CD4-positive, alpha-beta T cell (primary cell): ENCODE measurements around the gene SUSD2. TPM values are rescaled to one million over a fixed set of nuclear protein-coding genes. Genes with fewer than 3 reads are reported as not detected.
"Not testable (repeated sequence)": the region's sequence is repeated elsewhere in the genome, so short reads cannot be mapped to it uniquely, and the experiment has no call there.

Source experiments
- ATAC-seq: fragments of 200-7000 bp; cut with Tn5 transposase; one replicate; pipeline ENCODE4 v1.10.0; 2022; ENCODE audit warnings: mild to moderate bottlenecking; ENCODE audit not compliant: poor library complexity
- CTCF ChIA-PET: fragments of 350-600 bp; sonication (Branson Sonifier 250); formaldehyde crosslinking; loops from one replicate; lab custom pipeline; 2021; ENCODE audit warnings: antibody characterized with exemption, inconsistent platforms; lab: Charles Lee
- POLR2A ChIA-PET: fragments of 350-600 bp; sonication (Branson Sonifier 250); formaldehyde crosslinking; loops from one replicate; lab custom pipeline; 2021; ENCODE audit warnings: antibody characterized with exemption, inconsistent platforms; lab: Charles Lee
- DNase-seq, 14 experiments: peaks; one replicate each; pipeline ENCODE4 v3.0.0-alpha.2; 2013 to 2020; ENCODE audit warnings: mixed read lengths in 2 of 14
- H3K27ac ChIP-seq, 2 donors: one replicate each; pipeline versions ENCODE4 v1.5.1 to v1.7.0; 2013; ENCODE audit warnings: low read length in 2 of 2, low read depth in 1 of 2, mild to moderate bottlenecking in 1 of 2
- H3K27me3 ChIP-seq, 2 experiments: 1 replicate in 1 of 2; 2 replicates in 1 of 2; pipeline versions ENCODE4 v1.6.1 to v1.7.0; 2013; ENCODE audit warnings: low read length in 2 of 2, control low read depth in 1 of 2, mild to moderate bottlenecking in 1 of 2, moderate library complexity in 1 of 2; ENCODE audit not compliant: insufficient read depth in 2 of 2, control insufficient read depth in 1 of 2
- H3K36me3 ChIP-seq: one replicate; pipeline ENCODE4 v1.6.1; 2013; ENCODE audit warnings: low read length, control low read depth; ENCODE audit not compliant: insufficient read depth
- H3K4me1 ChIP-seq: one replicate; pipeline ENCODE4 v1.6.1; 2013; ENCODE audit warnings: low read length, control low read depth; ENCODE audit not compliant: insufficient read depth
- H3K4me3 ChIP-seq: one replicate; pipeline ENCODE4 v1.5.1; 2013; ENCODE audit warnings: mild to moderate bottlenecking, low read length, moderate library complexity
- H3K9me3 ChIP-seq, 2 experiments: 1 replicate in 1 of 2; 2 replicates in 1 of 2; pipeline versions ENCODE4 v1.6.1 to v1.7.0; 2013; ENCODE audit warnings: low read length in 2 of 2, mild to moderate bottlenecking in 2 of 2, control low read depth in 1 of 2, moderate library complexity in 1 of 2; ENCODE audit not compliant: control insufficient read depth in 1 of 2, insufficient read depth in 1 of 2
- H3K27ac Mint-ChIP-seq: one replicate; pipeline ENCODE4 v1.8.0; 2020; ENCODE audit warnings: mixed read lengths
- H3K27me3 Mint-ChIP-seq: one replicate; pipeline ENCODE4 v1.8.0; 2021; ENCODE audit warnings: mixed read lengths
- H3K36me3 Mint-ChIP-seq: one replicate; pipeline ENCODE4 v1.8.0; 2021; ENCODE audit warnings: low read depth, mixed read lengths
- H3K4me1 Mint-ChIP-seq: one replicate; pipeline ENCODE4 v1.8.0; 2021; ENCODE audit warnings: low read depth, mixed read lengths
- H3K4me3 Mint-ChIP-seq: one replicate; pipeline ENCODE4 v1.8.0; 2020; ENCODE audit warnings: mild to moderate bottlenecking, mixed read lengths
- H3K9me3 Mint-ChIP-seq: one replicate; pipeline ENCODE4 v1.8.0; 2020; ENCODE audit warnings: mixed read lengths
- intact Hi-C, 2 experiments: fragments of 100-400 bp; cut with DNase I in 1 of 2; cut with micrococcal nuclease in 1 of 2; formaldehyde crosslinking; loops; one replicate each; pipeline versions ENCODE4 v1.15.1 to v1.9.0; 2023 to 2025; cut with DNase I, micrococcal nuclease
- total RNA-seq, 174 experiments: library from RNA in 2 of 174; stranded (reverse) in 2 of 174; gene quantifications; one replicate each; pipeline ENCODE4 v1.2.3 and lab custom pipeline; 2021 to 2026
- TF ChIP-seq, protein P1 (sequence below): fragments of 200-600 bp; IDR thresholded peaks from one replicate; pipeline ENCODE4 v1.8.0; 2022; ENCODE audit warnings: antibody characterized with exemption, mild to moderate bottlenecking

Gene SUSD2
- total RNA-seq, 2 experiments from 2014 or later: 0.80 to 1.5 TPM

GRCh38 chr22:24213111-24213510 lies 31.8 kb downstream of the SUSD2 start:
- H3K9me3 ChIP-seq, H3K4me3 Mint-ChIP-seq, H3K9me3 Mint-ChIP-seq, H3K27ac ChIP-seq, H3K4me3 ChIP-seq, ATAC-seq, intact Hi-C loops, POLR2A ChIA-PET, H3K36me3 ChIP-seq, H3K36me3 Mint-ChIP-seq, H3K27me3 Mint-ChIP-seq, H3K27me3 ChIP-seq, H3K4me1 ChIP-seq, DNase-seq, H3K4me1 Mint-ChIP-seq, CTCF ChIA-PET, H3K27ac Mint-ChIP-seq: not testable (repeated sequence)

DNA sequence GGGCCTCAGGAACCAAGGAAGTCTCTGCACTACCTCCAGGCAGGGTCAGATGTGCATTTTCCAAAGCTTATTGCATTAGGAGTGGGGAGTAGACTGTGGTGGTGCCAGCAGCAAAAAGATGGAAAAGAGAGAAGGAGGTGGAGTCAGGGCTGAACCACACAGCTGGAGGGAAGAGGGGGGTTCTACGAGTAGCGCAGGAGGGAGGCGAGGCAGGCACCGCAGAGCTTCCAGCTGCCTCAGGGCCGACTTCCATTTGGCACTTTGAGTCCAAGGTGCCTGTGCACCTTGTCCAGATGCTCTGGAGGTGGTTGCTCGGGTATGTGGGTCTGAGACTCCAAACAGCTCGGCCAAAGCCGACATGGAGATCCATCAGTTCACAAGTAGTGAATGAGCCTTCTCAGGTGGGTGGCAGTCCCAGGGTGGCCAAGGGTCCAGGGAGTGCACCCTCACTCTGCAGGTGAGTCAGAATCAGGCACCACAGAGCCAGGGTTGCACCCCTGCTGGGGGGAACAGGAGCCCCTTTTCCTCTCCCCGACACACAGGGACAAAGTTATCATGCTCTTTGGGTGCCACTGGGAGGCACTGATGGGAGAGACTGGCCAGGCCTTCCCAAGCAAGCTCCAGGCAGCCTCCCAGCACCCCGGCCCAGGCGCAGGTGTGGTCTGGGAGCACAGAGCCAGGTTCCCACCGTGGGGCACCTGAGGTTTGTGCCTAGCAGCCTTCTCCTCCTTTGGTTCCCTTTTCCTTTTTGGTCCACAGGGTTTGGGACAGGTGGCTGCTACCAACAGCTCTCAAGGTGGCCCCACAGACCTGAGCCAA lies 33.4 kb downstream of the SUSD2 start:
- no peaks in the 10 kb centered on the region for H3K4me1 ChIP-seq
- ChIA-PET CTCF (no interaction called here), POLR2A (no interaction called here)
- no peaks in the 10 kb centered on the region for H3K36me3 Mint-ChIP-seq
- no peak for ATAC-seq
- TF ChIP-seq, protein P1, sequence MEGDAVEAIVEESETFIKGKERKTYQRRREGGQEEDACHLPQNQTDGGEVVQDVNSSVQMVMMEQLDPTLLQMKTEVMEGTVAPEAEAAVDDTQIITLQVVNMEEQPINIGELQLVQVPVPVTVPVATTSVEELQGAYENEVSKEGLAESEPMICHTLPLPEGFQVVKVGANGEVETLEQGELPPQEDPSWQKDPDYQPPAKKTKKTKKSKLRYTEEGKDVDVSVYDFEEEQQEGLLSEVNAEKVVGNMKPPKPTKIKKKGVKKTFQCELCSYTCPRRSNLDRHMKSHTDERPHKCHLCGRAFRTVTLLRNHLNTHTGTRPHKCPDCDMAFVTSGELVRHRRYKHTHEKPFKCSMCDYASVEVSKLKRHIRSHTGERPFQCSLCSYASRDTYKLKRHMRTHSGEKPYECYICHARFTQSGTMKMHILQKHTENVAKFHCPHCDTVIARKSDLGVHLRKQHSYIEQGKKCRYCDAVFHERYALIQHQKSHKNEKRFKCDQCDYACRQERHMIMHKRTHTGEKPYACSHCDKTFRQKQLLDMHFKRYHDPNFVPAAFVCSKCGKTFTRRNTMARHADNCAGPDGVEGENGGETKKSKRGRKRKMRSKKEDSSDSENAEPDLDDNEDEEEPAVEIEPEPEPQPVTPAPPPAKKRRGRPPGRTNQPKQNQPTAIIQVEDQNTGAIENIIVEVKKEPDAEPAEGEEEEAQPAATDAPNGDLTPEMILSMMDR: no peak
- no peaks in the 10 kb centered on the region for H3K9me3 Mint-ChIP-seq
- no peak overlapping the region for H3K4me3 ChIP-seq
- H3K27me3 Mint-ChIP-seq: no peaks in the 10 kb centered on the region
- H3K27ac ChIP-seq: no peak overlapping the region
- intact Hi-C loops: no loop called here
- no peaks in the 10 kb centered on the region for H3K4me1 Mint-ChIP-seq
- H3K27me3 ChIP-seq: no peaks in the 10 kb centered on the region
- H3K4me3 Mint-ChIP-seq: no peak overlapping the region
- no peak for DNase-seq
- H3K9me3 ChIP-seq: no peaks in the 10 kb centered on the region
- H3K36me3 ChIP-seq: no peaks in the 10 kb centered on the region
- H3K27ac Mint-ChIP-seq: no peak overlapping the region

- Mint-ChIP-seq H3K4me3 (no peak overlapping the region), H3K9me3 (no peaks in the 10 kb centered on the region), H3K27me3 (no peaks in the 10 kb centered on the region), H3K36me3 (no peaks in the 10 kb centered on the region), H3K4me1 (no peaks in the 10 kb centered on the region), H3K27ac (no peak overlapping the region)
- DNase-seq: peak in 1 of 14 experiments; percentile 16
- no peak overlapping the region for H3K27ac ChIP-seq
- H3K36me3 ChIP-seq: no peaks in the 10 kb centered on the region
- H3K9me3 ChIP-seq: no peaks in the 10 kb centered on the region
- intact Hi-C loops: no loop called here
- ChIA-PET CTCF (no interaction called here), POLR2A (no interaction called here)
- no peaks in the 10 kb centered on the region for H3K4me1 ChIP-seq
- H3K27me3 ChIP-seq: no peaks in the 10 kb centered on the region
- TF ChIP-seq, protein P1: no peak
- no peak for ATAC-seq
- H3K4me3 ChIP-seq: no peak overlapping the region
These were observed 35.4 kb downstream of the SUSD2 start for GRCh38 chr22:24216541-24217209.
